Fibroblast of mammary gland (primary cell): ENCODE measurements around the gene TEX13D.

Source experiments
- DNase-seq: peaks from one replicate; pipeline ENCODE4 v3.0.0-alpha.2; 2010; ENCODE audit warnings: low read depth
- H3K4me3 ChIP-seq: 2 replicates; pipeline ENCODE4 v1.5.1; 2011; ENCODE audit warnings: low read depth, mild to moderate bottlenecking, low read length, moderate library complexity; ENCODE audit not compliant: control insufficient read depth
- CTCF ChIP-seq: conservative IDR thresholded peaks from 2 replicates; pipeline ENCODE4 v1.5.1; 2011; ENCODE audit warnings: low read depth, low read length, inconsistent platforms; ENCODE audit not compliant: control insufficient read depth, insufficient read depth

Gene TEX13D

DNA sequence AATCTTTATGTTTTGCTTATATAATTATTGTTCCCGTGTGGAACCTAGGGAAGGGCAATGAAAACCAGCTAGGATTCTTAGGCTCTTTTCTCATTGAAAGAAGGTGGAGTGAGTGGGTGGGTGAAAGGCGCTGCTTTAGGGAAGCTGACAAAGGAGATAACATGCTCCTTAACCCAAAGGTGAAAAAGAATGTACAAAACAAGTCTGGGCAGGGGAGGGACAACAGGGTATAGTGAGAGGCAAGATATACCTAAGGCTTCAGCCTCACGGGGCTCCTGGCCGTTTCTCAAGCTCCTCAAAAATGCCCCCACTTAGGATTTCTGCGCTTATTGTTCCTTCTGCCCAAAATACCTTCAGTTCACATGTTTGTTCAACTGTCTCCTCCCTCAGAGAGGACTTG lies 15.7 kb downstream of the TEX13D start:
- DNase-seq: no peak
- H3K4me3 ChIP-seq: no peak overlapping the region
- no peak for TF ChIP-seq CTCF

GRCh38 chrX:124348885-124349453 lies 16.5 kb downstream of the TEX13D start:
- TF ChIP-seq CTCF: no peak
- no peak for DNase-seq
- no peak overlapping the region for H3K4me3 ChIP-seq

DNA sequence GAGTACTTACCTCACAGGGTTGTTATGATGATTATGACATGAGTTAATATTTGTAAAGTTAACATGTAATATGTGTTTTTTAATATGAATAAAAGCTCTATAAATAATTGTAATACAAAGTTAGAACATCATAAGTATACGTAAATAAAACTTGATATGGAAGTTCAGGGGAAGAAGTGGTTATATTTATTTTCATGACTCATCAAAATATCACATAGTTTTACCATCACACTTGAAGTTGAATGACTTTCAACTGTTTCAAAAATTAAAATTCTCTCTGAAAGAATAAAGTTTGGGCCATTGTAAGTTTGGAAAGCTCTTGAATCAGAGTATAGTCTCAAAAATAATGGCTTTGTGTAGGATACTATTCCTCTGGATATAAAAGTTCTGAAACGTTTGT lies 22.2 kb downstream of the TEX13D start:
- no peak overlapping the region for H3K4me3 ChIP-seq
- no peak for TF ChIP-seq CTCF
- no peak for DNase-seq

DNA sequence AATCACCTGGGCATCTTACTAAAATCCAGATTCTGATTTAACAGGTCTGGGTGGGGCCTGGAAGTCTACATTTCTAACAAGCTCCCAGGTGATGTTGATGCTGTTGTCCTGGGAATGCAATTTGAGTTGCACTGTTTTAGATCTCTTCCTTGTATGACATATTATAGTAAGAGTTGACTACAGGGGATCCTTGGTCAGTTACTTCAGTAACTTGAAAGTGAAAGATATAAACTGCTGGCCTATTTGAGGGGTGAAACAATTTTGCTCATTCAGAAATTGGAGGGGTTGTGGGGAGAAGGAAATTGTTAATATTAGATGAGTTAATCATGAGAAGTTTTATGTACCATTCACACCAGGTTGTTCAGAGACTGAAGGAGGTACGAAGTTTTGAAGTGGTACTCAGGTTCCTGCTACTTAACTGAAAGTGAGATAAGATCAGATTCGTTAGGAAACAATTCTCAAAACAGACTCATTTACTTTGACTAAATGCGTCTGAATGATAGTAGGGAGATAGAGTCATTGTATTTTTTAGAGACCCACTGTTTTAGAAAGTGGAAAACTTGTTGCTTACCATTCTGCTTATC lies 26.4 kb downstream of the TEX13D start:
- no peak overlapping the region for H3K4me3 ChIP-seq
- DNase-seq: no peak
- TF ChIP-seq CTCF: no peak

DNA sequence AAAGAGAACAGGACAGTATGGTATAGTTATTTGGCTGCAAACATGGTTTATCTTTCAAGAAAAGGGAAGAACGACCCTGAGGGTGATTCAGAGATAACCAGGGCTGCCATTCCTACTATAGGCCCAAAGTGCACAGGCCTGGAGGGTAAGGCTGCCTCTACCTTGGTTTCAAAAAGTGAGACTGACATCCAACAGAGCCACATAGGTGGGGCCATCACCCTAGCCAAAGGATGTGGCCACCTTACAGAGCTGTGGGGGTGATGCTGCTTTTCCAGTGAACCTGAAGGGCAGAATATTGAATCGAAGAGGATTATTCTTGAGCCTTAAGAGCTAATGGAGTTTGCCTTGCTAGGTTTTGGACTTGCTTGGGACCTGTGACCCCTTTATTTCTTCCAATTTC lies 29.6 kb downstream of the TEX13D start:
- no peak for TF ChIP-seq CTCF
- DNase-seq: no peak
- no peak overlapping the region for H3K4me3 ChIP-seq

DNA sequence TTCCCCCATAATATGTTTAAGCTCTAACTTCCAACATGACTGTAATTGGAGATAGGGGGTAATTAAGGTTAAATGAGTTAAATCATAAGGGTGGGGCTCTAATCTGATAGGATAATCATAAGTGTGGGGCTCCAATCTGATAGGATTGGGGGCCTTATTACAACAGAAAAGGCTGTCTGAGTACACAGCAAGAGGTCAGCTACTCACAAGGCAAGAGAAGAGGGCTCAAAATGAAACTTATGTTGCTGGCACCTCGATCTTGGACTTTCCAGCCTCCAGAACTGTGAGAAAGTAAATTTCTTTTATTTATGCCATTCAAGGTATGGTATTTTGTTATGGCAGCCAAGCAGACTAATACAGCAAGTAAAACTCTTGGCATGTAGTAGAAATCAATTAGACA lies 30.3 kb downstream of the TEX13D start:
- no peak for DNase-seq
- no peak for TF ChIP-seq CTCF
- H3K4me3 ChIP-seq: no peak overlapping the region

- H3K4me3 ChIP-seq: no peak overlapping the region
- TF ChIP-seq CTCF: no peak
- no peak for DNase-seq
Observed at GRCh38 chrX:124369722-124370121, 37.3 kb downstream of the TEX13D start.
